GM06990 (cell line): ENCODE measurements around the gene LHFPL2.

Source experiments
- DNase-seq: peaks from one replicate; pipeline ENCODE4 v3.0.0-alpha.2; 2011; ENCODE audit not compliant: insufficient read length; ENCODE audit errors: extremely low read depth
- H3K27me3 ChIP-seq: replicated peaks from 2 replicates; pipeline ENCODE4 v1.6.0; 2011; ENCODE audit warnings: low read length; ENCODE audit not compliant: control insufficient read depth, insufficient read depth
- H3K36me3 ChIP-seq: 2 replicates; pipeline ENCODE4 v1.5.1; 2011; ENCODE audit warnings: low read length; ENCODE audit not compliant: control insufficient read depth, insufficient read depth
- H3K4me3 ChIP-seq: replicated peaks from 2 replicates; pipeline ENCODE4 v1.5.1; 2011; ENCODE audit warnings: low read depth, mild to moderate bottlenecking, control low read depth, low read length
- TF ChIP-seq, protein P1 (sequence below): IDR thresholded peaks from 2 replicates; pipeline ENCODE4 v1.5.1; 2011; ENCODE audit warnings: low read length, control low read depth, mild to moderate bottlenecking, inconsistent platforms; ENCODE audit not compliant: insufficient read depth, poor library complexity, severe bottlenecking

Gene LHFPL2

DNA sequence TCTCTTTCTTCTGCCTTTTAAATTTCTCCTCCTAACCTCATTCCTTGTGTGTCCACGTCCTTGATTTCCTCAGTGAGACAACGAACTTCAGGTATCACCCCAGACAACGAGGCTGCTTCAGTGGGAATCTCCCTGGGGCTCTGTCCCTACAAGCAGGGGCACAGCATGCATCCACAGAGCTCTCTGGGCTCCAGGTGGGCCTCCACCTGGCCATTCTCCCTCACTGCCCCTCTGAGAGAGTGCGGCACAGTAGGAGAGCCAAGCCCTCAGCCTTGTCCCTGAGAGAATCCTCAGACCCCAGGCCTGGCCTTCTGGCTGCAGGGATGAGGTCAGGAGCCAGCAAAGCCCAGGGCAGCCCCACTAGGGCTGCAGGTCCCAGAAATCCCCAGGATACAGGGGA lies 105.3 kb downstream of the LHFPL2 start:
- H3K4me3 ChIP-seq = no peak overlapping the region
- no peak for DNase-seq
- TF ChIP-seq, protein P1, sequence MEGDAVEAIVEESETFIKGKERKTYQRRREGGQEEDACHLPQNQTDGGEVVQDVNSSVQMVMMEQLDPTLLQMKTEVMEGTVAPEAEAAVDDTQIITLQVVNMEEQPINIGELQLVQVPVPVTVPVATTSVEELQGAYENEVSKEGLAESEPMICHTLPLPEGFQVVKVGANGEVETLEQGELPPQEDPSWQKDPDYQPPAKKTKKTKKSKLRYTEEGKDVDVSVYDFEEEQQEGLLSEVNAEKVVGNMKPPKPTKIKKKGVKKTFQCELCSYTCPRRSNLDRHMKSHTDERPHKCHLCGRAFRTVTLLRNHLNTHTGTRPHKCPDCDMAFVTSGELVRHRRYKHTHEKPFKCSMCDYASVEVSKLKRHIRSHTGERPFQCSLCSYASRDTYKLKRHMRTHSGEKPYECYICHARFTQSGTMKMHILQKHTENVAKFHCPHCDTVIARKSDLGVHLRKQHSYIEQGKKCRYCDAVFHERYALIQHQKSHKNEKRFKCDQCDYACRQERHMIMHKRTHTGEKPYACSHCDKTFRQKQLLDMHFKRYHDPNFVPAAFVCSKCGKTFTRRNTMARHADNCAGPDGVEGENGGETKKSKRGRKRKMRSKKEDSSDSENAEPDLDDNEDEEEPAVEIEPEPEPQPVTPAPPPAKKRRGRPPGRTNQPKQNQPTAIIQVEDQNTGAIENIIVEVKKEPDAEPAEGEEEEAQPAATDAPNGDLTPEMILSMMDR = no peak
- no peaks in the 10 kb centered on the region for H3K27me3 ChIP-seq
- no peaks in the 10 kb centered on the region for H3K36me3 ChIP-seq

DNA sequence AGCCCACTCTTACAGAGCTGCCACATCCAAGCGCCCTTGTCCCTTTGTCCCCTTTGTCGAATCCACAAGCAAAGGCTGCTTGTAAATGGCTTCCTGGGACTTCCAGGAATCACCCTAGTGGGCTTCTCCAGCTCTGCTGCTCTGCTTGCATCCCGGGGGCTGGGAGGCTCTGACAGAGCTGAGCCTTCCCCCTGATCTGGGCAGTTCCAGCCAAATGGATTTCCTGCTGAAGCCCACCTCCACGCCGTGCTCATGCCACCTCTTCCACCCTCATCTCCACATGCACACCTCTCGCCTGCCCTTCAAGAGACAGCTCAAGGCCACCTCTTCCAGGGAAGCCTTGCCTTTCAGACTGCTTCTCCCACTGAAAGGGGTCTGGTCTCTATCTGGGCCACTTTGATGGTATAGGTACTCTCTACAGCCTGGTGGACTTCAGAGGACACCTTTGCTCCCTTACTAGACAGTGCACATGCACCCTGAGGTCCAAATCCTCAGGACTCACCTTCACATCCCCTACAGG lies 106.2 kb downstream of the LHFPL2 start:
- TF ChIP-seq, protein P1 = no peak
- no peak overlapping the region for H3K4me3 ChIP-seq
- H3K36me3 ChIP-seq = no peaks in the 10 kb centered on the region
- H3K27me3 ChIP-seq = no peaks in the 10 kb centered on the region
- DNase-seq = no peak

DNA sequence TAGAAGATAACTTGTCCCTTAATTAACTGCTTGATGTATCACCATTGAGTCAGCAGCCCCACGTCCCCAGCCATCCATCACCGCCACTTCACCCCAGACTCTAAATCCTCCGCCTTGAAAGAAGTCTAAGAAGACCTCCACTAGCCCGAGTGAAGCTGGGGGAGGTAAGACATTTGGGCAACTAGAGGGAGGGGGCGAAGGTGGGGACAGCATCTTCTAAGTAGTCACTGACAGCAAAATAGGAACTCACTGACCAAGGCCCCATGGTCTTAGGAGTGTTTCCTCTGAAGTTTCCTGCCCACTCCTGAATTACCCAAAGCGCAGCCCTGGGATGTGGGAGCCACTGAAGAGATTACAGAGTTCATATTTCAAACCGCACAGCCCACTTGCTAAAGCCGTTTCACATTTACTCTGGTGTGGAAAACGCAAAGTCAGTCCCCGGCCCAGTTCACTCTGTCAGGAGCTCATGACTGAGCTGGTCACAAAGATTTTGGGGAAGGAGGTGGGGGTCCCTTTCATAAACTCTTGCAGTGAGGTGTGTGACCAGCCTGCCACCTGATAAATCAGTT lies 107.4 kb downstream of the LHFPL2 start:
- Histone ChIP-seq H3K36me3 (no peaks in the 10 kb centered on the region), H3K4me3 (no peak overlapping the region), H3K27me3 (no peaks in the 10 kb centered on the region)
- TF ChIP-seq, protein P1 = no peak
- no peak for DNase-seq

DNA sequence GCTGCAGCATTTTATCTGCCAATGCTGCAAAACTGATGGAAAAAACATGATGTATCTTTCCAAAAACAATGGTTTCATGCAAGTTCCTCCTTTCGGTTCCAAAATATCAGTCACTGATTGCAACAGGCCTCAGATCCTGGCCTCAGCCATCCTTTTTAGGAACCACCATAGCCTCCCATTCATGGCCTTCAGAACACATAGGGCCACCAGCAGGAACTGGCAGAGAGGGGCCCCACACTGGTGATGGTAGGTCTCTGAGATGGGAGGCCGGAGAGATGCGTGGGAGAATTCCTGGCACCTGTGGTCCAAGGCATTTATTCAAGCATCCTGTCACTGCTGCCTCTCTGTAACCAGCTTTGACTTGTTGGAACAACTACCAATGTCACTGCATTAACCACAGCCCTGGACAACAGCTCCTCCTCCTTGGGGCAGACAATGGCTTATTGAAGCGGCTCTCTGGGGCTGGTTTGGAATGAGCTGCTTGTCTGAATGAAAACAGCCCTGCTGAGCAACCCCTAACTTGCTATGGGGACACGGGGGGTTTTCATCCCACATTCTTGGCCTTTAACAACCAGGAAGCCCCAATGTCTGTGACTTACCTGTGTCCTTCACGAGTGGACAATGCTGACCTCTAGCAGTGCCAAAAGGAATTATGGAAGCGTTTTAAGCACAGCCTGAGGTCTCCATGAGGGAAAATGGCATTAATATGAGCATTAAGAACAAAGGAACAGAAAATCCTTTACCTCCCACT lies 108.1 kb downstream of the LHFPL2 start:
- Histone ChIP-seq H3K27me3 (no peaks in the 10 kb centered on the region), H3K4me3 (no peak overlapping the region), H3K36me3 (no peaks in the 10 kb centered on the region)
- DNase-seq = no peak
- TF ChIP-seq, protein P1 = no peak

DNA sequence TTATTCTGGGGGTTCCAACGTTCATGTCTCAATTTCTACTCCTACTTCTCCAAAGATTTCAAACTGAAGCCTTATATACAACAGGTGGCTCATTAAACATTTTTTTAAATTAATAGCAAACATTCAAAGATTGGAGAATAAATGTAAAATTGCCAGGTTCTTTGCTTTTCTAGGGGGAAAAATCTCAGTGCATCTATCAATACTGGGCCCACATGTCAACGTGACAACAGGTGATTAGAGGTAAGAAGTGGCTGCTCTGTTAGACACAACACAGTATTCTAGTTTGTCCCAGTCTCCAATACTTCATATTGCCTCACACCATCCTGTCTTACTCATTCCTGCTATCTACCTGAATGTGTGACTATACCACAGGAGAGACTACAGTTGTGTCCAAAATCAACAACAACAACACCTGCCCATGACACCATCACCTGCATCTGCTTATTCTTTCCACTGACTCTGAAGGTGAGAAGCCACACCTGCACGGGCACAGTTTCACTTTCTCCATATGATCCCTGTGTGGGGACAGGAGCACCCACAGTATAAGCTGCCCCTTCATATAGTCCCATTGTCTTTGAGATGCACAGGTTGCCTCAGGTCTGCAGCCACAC lies 110.2 kb downstream of the LHFPL2 start:
- H3K4me3 ChIP-seq = no peak overlapping the region
- H3K27me3 ChIP-seq = no peaks in the 10 kb centered on the region
- no peak for DNase-seq
- no peaks in the 10 kb centered on the region for H3K36me3 ChIP-seq
- TF ChIP-seq, protein P1 = no peak
